Metanephros (tissue), 1 donor: ENCODE data around the gene MRPS10. TPM values are rescaled to one million over a fixed set of nuclear protein-coding genes. Genes with fewer than 3 reads are reported as not detected.

Experiments used
- total RNA-seq: library from RNA; depleted of rRNA; stranded (reverse); fragments of >200 nt; gene quantifications from one replicate; pipeline ENCODE4 v1.2.3, GENCODE V29; 2014

The MRPS10 gene
- 27.1 TPM for total RNA-seq

GRCh38 chr6:42217519-42218367 lies at the start of gene MRPS10:
Gene MRPS10 (minus strand): TSS chr6:42217861. CDS start chr6:42217849, 12 bp downstream.

DNA sequence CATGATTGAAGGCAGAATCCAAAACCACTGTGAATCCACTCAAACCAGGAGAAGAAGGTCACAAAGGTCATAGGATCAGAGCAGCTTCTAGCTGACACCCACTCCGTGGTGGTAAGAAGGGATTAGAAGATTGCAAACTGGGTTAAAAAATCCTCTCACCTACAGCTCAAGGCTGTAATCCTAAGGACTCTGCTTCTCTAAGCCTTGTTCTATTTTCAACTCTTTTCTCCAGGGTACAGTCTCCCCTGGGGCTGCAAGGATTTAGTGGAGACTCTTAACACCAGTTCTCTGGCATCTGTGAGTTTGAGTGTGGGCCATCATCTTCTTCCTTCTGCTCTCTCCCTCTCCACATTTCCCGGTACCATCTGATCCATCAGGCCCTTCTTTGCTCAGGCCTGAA lies 44.6 kb downstream of the MRPS10 start, which contains the start of gene GUCA1A:
TSS of gene GUCA1A (plus strand) at position 264 of the 400 bp plus-strand sequence. CDS start 250 bp downstream, outside the sequence.

Other genes starting within 250 kb of the MRPS10 start
- gene TAF8, start 167.3 kb downstream of the MRPS10 start, total RNA-seq = 21.5 TPM
- 5.5 TPM for gene C6orf132, start 75.2 kb downstream of the MRPS10 start, total RNA-seq
- not detected for gene GUCA1A, start 44.5 kb downstream of the MRPS10 start, total RNA-seq
- gene GUCA1B, start 22.9 kb downstream of the MRPS10 start, total RNA-seq = 1.5 TPM
- gene TRERF1, start 234.1 kb upstream of the MRPS10 start, total RNA-seq = 19.8 TPM